ENCODE results near the gene WSB1.

WSB1 gene

GRCh38 chr17:27363326-27363725 lies 69.4 kb downstream of the WSB1 start:
- Mint-ChIP-seq H3K9me3 (ENCODE audit: low read depth) (no peaks in the 10 kb centered on the region), H3K27me3 (no peaks in the 10 kb centered on the region), H3K4me1 (ENCODE audit: low read depth) (no peaks in the 10 kb centered on the region)

More at GRCh38 chr17:27363326-27363725, 69.4 kb downstream of the WSB1 start:
- Mint-ChIP-seq H3K4me3 (no peak overlapping the region), H3K27ac (no peak overlapping the region), H3K36me3 (no peaks in the 10 kb centered on the region)
